Measurements from ENCODE around the gene MAPKAP1. TPM values are rescaled to one million over a fixed set of nuclear protein-coding genes. Genes with fewer than 3 reads are reported as not detected.

Gene MAPKAP1
- total RNA-seq, 6 donors from 2014 or later = 60.8 to 84.0 (median 71.5) TPM

DNA sequence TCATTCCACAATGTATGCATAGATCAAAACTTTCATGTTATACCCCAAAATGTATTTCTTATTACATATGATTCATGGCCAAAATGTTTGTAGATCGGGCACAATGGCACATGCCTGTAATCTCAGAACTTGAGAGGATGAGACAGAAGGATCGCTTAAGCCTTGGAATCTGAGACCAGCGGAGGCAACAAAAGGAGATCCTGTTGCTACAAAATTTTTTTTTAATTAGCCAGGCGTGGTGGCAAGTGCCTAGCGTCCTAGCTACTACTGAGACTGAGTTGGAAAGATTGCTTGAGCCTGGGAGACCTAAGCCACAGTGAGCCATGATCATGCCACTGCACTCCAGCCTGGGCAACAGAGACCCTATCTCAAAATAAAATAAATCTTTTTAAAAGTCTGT lies 89.9 kb downstream of the MAPKAP1 start:
- TF ChIP-seq, protein P1, sequence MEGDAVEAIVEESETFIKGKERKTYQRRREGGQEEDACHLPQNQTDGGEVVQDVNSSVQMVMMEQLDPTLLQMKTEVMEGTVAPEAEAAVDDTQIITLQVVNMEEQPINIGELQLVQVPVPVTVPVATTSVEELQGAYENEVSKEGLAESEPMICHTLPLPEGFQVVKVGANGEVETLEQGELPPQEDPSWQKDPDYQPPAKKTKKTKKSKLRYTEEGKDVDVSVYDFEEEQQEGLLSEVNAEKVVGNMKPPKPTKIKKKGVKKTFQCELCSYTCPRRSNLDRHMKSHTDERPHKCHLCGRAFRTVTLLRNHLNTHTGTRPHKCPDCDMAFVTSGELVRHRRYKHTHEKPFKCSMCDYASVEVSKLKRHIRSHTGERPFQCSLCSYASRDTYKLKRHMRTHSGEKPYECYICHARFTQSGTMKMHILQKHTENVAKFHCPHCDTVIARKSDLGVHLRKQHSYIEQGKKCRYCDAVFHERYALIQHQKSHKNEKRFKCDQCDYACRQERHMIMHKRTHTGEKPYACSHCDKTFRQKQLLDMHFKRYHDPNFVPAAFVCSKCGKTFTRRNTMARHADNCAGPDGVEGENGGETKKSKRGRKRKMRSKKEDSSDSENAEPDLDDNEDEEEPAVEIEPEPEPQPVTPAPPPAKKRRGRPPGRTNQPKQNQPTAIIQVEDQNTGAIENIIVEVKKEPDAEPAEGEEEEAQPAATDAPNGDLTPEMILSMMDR (IDR thresholded peaks at IDR 0.05) = no peak
- no peak for TF ChIP-seq POLR2A (IDR thresholded peaks at IDR 0.05)
- no peak for TF ChIP-seq EP300 (IDR thresholded peaks at IDR 0.05)
- no peak for TF ChIP-seq POLR2AphosphoS5 (IDR thresholded peaks at IDR 0.05)
- ATAC-seq (ENCODE audit: low FRiP score in 2 of 2) = no peak
- WGBS, 2 donors = 95 to 96% methylated on average over 5 of the region's 5 CpGs

DNA sequence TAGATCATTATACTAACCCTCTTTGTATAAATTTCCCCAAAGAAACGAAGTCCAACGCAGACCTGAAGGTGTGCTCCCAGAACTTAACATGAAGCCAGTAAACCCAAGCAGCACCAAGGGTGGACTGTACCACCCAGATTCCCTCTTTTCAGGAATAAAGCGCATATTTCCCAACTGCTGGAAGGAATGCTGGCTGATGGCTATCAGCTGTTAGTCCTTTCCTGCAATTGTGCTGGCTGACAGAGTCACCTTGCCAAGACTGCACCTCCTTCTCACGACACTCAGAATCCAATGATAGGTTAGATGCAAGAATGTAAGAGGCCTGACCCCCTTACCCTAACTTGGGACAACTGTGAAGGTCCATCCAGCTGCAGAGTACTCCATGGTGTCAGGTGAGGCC lies 93.9 kb downstream of the MAPKAP1 start:
- Histone ChIP-seq H3K36me3 (no peaks in the 10 kb centered on the region), H3K4me3 (no peak overlapping the region), H3K27ac (no peak overlapping the region), H3K27me3 (no peaks in the 10 kb centered on the region), H3K9me3 (no peaks in the 10 kb centered on the region), H3K4me1 (peaks cover 0 to 10% (median 6%) of the 10 kb centered on the region in 4 donors)
- no peak for TF ChIP-seq EP300 (IDR thresholded peaks at IDR 0.05)
- TF ChIP-seq POLR2AphosphoS5 (IDR thresholded peaks at IDR 0.05) = no peak
- TF ChIP-seq, protein P1 (IDR thresholded peaks at IDR 0.05) = no peak
- TF ChIP-seq POLR2A (IDR thresholded peaks at IDR 0.05) = no peak
- DNase-seq (no peak), ATAC-seq (ENCODE audit: low FRiP score in 2 of 2) (no peak)
- WGBS, 2 donors = 72 to 80% methylated on average over 4 of the region's 4 CpGs

More for the DNA sequence above, 89.9 kb downstream of the MAPKAP1 start:
- Histone ChIP-seq H3K4me3 (no peak overlapping the region), H3K4me1 (peaks cover 0 to 10% (median 6%) of the 10 kb centered on the region in 4 donors), H3K36me3 (no peaks in the 10 kb centered on the region), H3K27me3 (no peaks in the 10 kb centered on the region), H3K9me3 (no peaks in the 10 kb centered on the region), H3K27ac (no peak overlapping the region)
- no peak for DNase-seq

DNA sequence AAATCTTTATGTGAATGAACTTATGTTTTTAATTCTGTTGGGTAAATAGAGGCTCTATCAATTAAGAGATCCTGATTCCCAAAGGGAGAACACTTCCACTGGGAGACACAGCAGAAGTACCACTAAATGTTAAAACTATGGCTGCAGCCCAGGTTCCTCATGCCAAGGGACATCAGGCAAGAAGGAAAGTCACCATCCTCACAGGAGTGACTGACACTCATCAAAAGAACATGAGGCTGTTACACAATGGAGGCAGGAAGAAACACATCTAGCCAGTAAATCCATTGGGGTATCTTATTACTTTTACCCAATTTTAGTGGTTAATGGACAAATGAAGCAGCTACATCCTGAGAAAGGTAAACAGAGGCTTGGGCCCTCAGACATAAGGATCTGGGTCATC lies 94.4 kb downstream of the MAPKAP1 start:
- Histone ChIP-seq H3K9me3 (no peaks in the 10 kb centered on the region), H3K27me3 (no peaks in the 10 kb centered on the region), H3K27ac (no peak overlapping the region), H3K4me3 (no peak overlapping the region), H3K36me3 (no peaks in the 10 kb centered on the region), H3K4me1 (peaks cover 0 to 10% (median 6%) of the 10 kb centered on the region in 4 donors)
- no peak for DNase-seq
- no peak for ATAC-seq (ENCODE audit: low FRiP score in 2 of 2)
- TF ChIP-seq EP300 (IDR thresholded peaks at IDR 0.05) (no peak), POLR2A (IDR thresholded peaks at IDR 0.05) (no peak)

DNA sequence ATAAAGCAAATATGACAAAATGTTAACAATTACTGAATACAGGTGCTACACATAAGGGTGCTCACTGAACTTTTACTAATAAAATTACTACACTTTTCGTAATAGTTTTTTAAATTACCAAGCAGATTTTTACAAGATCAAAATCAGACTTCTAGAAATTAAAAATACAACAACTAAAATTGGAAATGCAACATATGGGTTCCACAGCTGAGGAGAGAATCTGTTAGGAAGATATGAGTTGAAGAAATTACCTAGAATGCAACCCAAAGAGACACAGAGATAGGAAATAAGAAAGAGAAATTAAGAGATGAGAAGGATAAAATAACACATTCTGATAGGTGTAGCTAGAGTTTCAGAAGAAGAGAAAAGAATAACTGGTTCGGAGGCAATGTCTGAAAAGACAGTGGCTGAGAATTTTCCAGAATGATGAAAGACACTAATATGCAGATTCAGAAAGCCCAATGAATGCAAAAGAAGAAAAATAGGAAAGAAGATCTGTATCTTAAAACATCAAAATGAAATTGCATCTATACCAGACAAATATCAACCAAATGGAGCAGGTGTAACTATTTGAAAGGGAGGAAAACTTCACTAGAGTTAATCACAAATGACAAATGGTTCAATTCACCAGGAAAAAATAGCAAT lies 95.8 kb downstream of the MAPKAP1 start:
- ATAC-seq (ENCODE audit: low FRiP score in 2 of 2) (no peak), DNase-seq (no peak)
- no peak for TF ChIP-seq EP300 (IDR thresholded peaks at IDR 0.05)

DNA sequence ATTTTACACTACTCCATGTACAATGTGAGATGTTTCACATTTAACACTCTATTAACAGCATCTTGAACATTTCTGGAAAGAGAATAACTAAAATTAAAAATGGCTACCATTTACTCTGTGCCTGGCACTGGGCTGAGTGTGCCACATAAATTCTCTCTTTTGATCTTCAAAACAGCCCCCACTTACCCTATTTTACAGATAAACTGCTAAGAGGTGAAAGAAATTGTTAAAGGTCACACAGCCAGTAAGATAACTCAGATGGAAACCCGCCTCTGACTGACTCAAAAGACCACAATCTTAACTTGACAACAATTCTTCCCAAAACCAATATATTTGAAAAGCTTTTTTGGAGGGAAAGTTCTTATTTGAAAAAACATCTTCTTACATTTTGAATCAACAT lies 97.3 kb downstream of the MAPKAP1 start:
- WGBS, 2 donors = 93 to 96% methylated on average over 1 of the region's 1 CpG

More for the DNA sequence above, 95.8 kb downstream of the MAPKAP1 start:
- H3K4me3 ChIP-seq = no peak overlapping the region
- WGBS, 2 donors = 96 to 99% methylated on average over 2 of the region's 2 CpGs
- H3K36me3 ChIP-seq = no peaks in the 10 kb centered on the region
- no peaks in the 10 kb centered on the region for H3K9me3 ChIP-seq
- no peaks in the 10 kb centered on the region for H3K27me3 ChIP-seq
- H3K4me1 ChIP-seq = peaks cover 0 to 10% (median 6%) of the 10 kb centered on the region in 4 donors
- H3K27ac ChIP-seq = no peak overlapping the region

More for the DNA sequence above, 97.3 kb downstream of the MAPKAP1 start:
- Histone ChIP-seq H3K9me3 (no peaks in the 10 kb centered on the region), H3K27ac (no peak overlapping the region), H3K4me1 (peaks cover 0 to 10% (median 6%) of the 10 kb centered on the region in 4 donors), H3K27me3 (no peaks in the 10 kb centered on the region), H3K36me3 (no peaks in the 10 kb centered on the region), H3K4me3 (no peak overlapping the region)
- ATAC-seq (ENCODE audit: low FRiP score in 2 of 2) (no peak), DNase-seq (no peak)
- TF ChIP-seq EP300 (IDR thresholded peaks at IDR 0.05) (no peak), POLR2AphosphoS5 (IDR thresholded peaks at IDR 0.05) (no peak), POLR2A (IDR thresholded peaks at IDR 0.05) (no peak)
- TF ChIP-seq, protein P1 (IDR thresholded peaks at IDR 0.05) = no peak
